Measurements from ENCODE around the gene KDM4B. TPM values are rescaled to one million over a fixed set of nuclear protein-coding genes. Genes with fewer than 3 reads are reported as not detected.

KDM4B gene
- total and polyA plus RNA-seq, 2 donors (not counting 1 experiment from before 2014, with no cell fraction given) = 75.5 to 205 TPM

GRCh38 chr19:5020368-5020767 lies 51.5 kb downstream of the KDM4B start:
- TF ChIP-seq CTCF (IDR thresholded peaks at IDR 0.05) = no peak
- no peak for TF ChIP-seq EZH2 (IDR thresholded peaks at IDR 0.05; ENCODE audit: borderline replicate concordance, insufficient read depth, low read depth, low read length, poor library complexity, severe bottlenecking)
- H3K27me3 Mint-ChIP-seq = no peaks in the 10 kb centered on the region
- H3K9me3 ChIP-seq (ENCODE audit: control extremely low read depth in 1 of 3, control insufficient read depth in 2 of 3, insufficient read depth in 1 of 3, low read length in 2 of 3) = no peaks in the 10 kb centered on the region
- POLR2A ChIA-PET = no interaction called here
- no peak overlapping the region for H2AFZ ChIP-seq (ENCODE audit: insufficient read depth, low read depth, low read length, poor library complexity, severe bottlenecking)
- peaks cover 62% of the 10 kb centered on the region for H4K20me1 ChIP-seq (ENCODE audit: control insufficient read depth, insufficient read depth, low read length, poor library complexity, severe bottlenecking)
- DNase-seq = no peak
- H3K4me2 ChIP-seq (replicated peaks; ENCODE audit: low read depth, low read length, poor library complexity, severe bottlenecking) = no peak overlapping the region
- H3K9ac ChIP-seq (ENCODE audit: low read length) = no peak overlapping the region
- no peaks in the 10 kb centered on the region for H3K4me1 ChIP-seq (ENCODE audit: control insufficient read depth in 2 of 2, insufficient read depth in 2 of 2, low read length in 2 of 2)
- peaks cover 0 to 26% of the 10 kb centered on the region in 2 experiments for H3K36me3 ChIP-seq (replicated peaks in 1 of 2; ENCODE audit: control extremely low read depth in 1 of 2, control insufficient read depth in 1 of 2, extremely low read depth in 1 of 2, insufficient read depth in 2 of 2, low read length in 1 of 2)
- H3K27me3 ChIP-seq (replicated peaks in 1 of 4; ENCODE audit: control extremely low read depth in 1 of 4, control insufficient read depth in 3 of 4, insufficient read depth in 4 of 4, low read length in 3 of 4) = no peaks in the 10 kb centered on the region
- no peak overlapping the region for H3K4me3 ChIP-seq (ENCODE audit: control extremely low read depth in 1 of 5, extremely low read depth in 1 of 5, insufficient read depth in 1 of 5, low read depth in 2 of 5, low read length in 4 of 5)
- intact Hi-C loops (cut with micrococcal nuclease) = no loop called here
- peaks cover 72% of the 10 kb centered on the region for H3K79me2 ChIP-seq (ENCODE audit: control insufficient read depth, insufficient read depth, low read length)
- no peak overlapping the region for H3K4me3 Mint-ChIP-seq
- CTCF ChIA-PET = interaction anchor here (1.1 kb wide), 1 partner anchor 11 kb away, joined by 3 read pairs; no protein-coding TSS in a partner anchor
- peaks cover 5% of the 10 kb centered on the region for H3K4me1 Mint-ChIP-seq
- 97% methylated on average over 16 of the region's 21 CpGs for WGBS (ENCODE audit: insufficient coverage)
- H3K27ac Mint-ChIP-seq = no peak overlapping the region
- H3K27ac ChIP-seq (ENCODE audit: low read length in 2 of 2) = no peak overlapping the region
- no peaks in the 10 kb centered on the region for H3K9me3 Mint-ChIP-seq (ENCODE audit: insufficient read depth)
- no peak for ATAC-seq (ENCODE audit: low read depth)

GRCh38 chr19:5021046-5021445 lies 52.1 kb downstream of the KDM4B start:
- Mint-ChIP-seq H3K27ac (no peak overlapping the region), H3K27me3 (no peaks in the 10 kb centered on the region), H3K4me3 (no peak overlapping the region), H3K9me3 (ENCODE audit: insufficient read depth) (no peaks in the 10 kb centered on the region), H3K4me1 (peaks cover 5% of the 10 kb centered on the region)
- Histone ChIP-seq H3K4me3 (ENCODE audit: control extremely low read depth in 1 of 5, extremely low read depth in 1 of 5, insufficient read depth in 1 of 5, low read depth in 2 of 5, low read length in 4 of 5) (no peak overlapping the region), H3K27ac (ENCODE audit: low read length in 2 of 2) (no peak overlapping the region), H3K27me3 (replicated peaks in 1 of 4; ENCODE audit: control extremely low read depth in 1 of 4, control insufficient read depth in 3 of 4, insufficient read depth in 4 of 4, low read length in 3 of 4) (no peaks in the 10 kb centered on the region), H3K4me1 (ENCODE audit: control insufficient read depth in 2 of 2, insufficient read depth in 2 of 2, low read length in 2 of 2) (no peaks in the 10 kb centered on the region), H2AFZ (ENCODE audit: insufficient read depth, low read depth, low read length, poor library complexity, severe bottlenecking) (no peak overlapping the region), H3K79me2 (ENCODE audit: control insufficient read depth, insufficient read depth, low read length) (peaks cover 74% of the 10 kb centered on the region), H3K9me3 (ENCODE audit: control extremely low read depth in 1 of 3, control insufficient read depth in 2 of 3, insufficient read depth in 1 of 3, low read length in 2 of 3) (no peaks in the 10 kb centered on the region), H3K9ac (ENCODE audit: low read length) (no peak overlapping the region), H4K20me1 (ENCODE audit: control insufficient read depth, insufficient read depth, low read length, poor library complexity, severe bottlenecking) (peaks cover 57% of the 10 kb centered on the region), H3K36me3 (replicated peaks in 1 of 2; ENCODE audit: control extremely low read depth in 1 of 2, control insufficient read depth in 1 of 2, extremely low read depth in 1 of 2, insufficient read depth in 2 of 2, low read length in 1 of 2) (peaks cover 0 to 25% of the 10 kb centered on the region in 2 experiments), H3K4me2 (replicated peaks; ENCODE audit: low read depth, low read length, poor library complexity, severe bottlenecking) (no peak overlapping the region)
- intact Hi-C loops (cut with micrococcal nuclease) = no loop called here
- TF ChIP-seq EZH2 (IDR thresholded peaks at IDR 0.05; ENCODE audit: borderline replicate concordance, insufficient read depth, low read depth, low read length, poor library complexity, severe bottlenecking) = no peak
- no peak for TF ChIP-seq CTCF (IDR thresholded peaks at IDR 0.05)
- no peak for ATAC-seq (ENCODE audit: low read depth)
- WGBS (ENCODE audit: insufficient coverage) = 92% methylated on average over 2 of the region's 5 CpGs
- no peak for DNase-seq
- POLR2A ChIA-PET = no interaction called here
- CTCF ChIA-PET = interaction anchor here (0.8 to 1.1 kb wide), 2 partner anchors 10 to 525 kb away, joined by 3 read pairs; no protein-coding TSS in a partner anchor

Measured in B cell (primary cell).